GM21367 (cell line): ENCODE results near the gene HYCC1.
A peak's percentile ranks its signal among the peaks of the same experiment; 100 is the strongest.

Experiments used
- ATAC-seq: cut with Tn5 transposase; IDR thresholded peaks from one replicate; pipeline ENCODE4 v1.9.1; 2021; ENCODE audit not compliant: unreplicated experiment

HYCC1 gene

DNA sequence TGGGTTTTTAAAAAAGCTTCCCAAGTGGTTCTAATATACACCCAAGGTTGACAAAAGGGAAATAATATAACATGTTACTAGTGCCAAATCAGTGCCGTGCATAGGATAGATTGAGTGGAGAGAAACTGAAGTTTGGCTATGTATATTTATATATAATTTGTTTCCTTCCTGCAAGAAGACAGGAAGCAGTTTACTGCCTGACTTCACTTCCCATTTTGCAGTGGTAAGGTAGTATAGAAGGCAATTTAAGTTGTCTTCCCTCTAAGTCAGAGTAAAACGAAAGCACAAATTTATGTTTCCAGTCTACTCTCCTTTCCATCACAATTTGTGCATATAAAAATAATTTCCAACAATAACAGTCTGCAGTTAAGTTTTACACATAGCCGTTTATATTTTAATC lies 3.4 kb upstream of the HYCC1 start:
- no peak for ATAC-seq

DNA sequence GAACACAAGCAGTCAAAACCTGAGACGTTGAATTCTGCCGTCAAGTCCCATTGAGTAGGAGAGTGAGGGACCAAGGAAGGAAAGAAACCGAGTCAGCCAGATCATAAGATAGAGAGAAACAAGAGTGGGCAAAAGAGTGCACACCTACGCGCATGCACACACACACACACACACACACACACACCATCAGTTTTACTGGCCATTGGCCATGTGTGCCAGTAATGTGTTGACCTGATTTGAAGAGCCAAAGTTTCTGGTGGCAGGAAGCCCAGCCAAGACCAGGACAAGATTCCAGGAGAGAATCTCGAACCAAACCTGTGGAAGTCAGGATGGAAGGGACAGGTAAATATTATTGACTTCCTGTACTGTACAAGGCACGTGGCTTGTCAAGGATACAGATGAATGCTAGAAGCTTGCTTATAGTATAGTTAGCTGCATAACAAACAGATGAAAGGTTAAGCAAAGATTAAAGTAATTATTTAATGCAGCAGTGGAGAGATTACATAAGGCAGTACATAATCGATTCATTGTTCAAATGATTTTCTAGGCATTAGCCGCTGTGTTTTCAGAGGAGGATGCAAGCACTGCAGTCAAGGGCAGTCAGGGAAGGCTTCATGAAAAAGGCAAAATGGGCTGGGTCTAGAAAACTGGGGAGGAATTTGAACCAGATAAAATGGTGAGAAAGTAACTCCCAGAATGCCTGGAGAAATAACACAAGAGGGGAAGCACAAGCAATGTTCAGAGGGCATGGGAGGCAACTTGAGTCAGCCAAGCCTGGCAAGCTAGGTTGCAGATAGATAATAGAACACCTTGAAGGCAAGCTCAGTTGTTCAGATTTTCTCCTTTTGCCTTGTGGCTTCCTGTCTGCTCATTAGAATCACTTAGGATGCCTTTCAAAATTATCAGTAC lies 2.7 kb upstream of the HYCC1 start:
- no peak for ATAC-seq

DNA sequence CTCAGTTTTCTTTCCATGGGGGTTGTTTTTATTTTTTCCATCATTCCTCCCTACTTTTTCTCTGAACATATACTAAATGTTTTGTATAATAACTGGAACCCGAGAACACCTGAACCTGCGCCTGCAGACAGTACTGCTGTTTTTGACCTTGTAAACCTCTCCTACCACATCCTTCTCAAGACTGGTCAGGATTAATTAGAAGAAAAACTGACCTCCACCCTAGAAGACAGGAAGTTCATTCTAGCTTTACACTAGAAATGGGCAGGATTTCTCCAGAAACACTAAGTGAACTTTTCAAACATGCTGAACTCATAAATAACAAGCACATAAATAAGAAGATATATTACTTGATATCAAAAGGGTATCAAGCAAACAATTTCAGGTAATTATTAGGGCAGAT lies 751 bp upstream of the HYCC1 start:
- ATAC-seq: no peak

DNA sequence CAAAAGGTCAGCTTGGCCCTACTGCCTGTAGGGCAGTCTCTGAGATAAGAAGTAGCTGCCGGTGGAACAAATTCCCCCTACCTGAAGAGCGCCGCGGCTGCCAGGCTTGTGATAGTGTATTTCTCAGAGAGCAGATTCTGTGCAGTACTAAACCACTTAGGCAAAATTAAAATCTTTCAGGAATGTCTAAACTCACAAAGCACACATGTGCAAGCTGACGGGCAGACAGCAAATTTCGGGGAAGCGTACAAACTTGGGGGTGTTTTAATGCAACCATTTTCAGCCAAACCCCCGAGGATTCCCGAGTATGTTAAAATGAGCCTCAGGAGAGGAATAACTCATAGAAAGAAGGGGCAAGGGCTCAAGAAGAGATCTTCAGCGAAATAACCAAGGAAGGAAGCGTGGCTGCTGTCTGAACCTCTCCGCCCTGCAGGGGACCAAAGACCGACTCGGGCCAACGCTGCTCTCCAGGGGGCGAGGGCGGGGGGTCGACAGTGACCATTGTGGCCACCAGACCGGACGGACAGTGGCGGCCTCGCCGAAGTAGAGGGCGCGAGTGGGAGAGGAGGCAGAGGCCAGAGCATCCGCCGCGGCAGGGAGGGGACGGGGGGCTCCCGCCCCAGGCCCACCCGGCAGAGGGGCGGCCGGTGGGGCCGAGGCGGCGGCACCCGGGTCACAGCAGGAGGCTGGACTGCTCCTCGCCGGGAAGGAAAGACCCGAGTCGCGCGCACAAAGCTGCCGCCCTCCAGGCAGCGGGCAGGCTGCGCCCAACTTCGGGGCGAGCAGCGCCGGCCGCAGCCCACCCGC lies 819 bp downstream of the HYCC1 start:
- ATAC-seq: peak; percentile 3

DNA sequence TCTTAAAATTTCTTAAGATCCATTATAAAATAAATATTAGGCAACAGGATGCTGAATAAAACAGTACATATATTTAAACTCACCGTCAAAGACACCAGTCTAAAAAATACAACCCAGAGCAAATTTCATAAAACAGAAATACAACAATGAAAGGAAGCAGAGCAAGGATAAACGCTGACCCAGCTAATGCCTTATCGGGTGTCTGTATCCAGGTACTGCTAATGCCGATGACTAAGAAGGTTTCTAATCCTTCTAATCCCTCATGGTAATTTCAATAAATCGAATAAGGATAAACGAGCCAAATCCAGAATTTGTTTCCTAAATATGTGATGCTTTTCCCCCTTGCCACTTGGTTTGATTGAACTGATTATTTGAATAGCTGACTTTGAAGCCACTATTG lies 1.7 kb downstream of the HYCC1 start:
- ATAC-seq: no peak

DNA sequence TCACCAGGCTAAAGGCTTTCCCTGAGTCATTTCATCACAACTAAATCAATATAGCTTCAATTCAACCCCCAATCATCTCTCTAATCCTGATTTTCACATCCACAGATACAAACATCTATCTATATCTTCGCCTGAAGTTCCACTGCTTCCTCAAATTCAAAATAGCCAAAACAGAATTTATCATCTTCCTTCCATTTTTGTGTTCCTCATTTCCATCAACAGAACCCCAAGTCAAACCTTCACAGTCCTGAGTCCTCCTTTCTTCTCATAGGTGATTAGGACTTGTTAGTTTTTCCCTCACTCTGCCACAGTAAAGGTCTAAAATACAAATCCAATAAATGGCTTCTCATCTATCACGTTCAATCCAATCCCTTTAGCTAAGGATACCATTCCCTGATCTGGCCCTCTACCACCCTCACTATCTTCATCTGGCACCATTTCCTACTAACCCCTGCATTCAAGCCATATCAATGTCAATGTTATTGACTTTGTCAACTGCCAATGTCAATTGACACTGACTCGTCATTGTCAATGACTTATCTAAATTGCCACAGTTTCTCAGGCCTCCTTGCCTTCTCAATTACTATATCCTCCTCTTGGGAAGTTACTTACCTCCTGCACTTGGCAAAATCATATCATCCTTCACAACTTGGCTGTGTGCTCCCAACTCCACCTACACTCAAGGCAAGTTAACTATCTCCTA lies 2.6 kb downstream of the HYCC1 start:
- no peak for ATAC-seq

DNA sequence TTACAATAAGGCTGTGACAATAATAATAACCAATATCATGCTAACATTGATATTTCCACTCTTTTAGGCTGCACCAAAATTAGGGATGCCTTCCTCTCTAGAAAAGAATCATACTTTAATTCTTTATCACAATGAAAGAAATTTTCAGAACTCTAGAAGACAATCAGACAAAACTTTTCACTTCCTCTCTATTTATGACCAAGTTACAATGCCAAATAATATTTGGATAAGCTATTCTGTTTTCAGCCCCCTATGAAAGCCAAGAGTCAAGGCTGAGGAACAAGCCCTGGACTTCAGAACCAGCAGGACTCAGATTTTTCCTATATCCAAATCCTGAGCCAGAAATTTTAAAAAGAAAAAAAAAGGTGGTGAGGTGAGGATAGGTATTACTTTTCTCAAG lies 4.6 kb downstream of the HYCC1 start:
- ATAC-seq: no peak

DNA sequence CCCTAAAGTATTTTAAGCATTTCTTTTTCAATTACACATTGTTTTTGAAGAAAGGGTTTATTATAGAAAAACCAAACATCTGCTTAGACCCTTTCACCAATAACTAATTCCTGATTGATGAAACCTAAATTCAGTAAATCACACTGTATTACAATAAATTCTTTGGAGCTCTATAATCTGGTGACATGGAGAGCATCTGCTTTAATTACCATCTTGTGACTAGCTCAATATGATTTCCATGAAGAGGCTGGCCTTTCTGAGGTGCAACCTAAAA lies 9.7 kb downstream of the HYCC1 start:
- ATAC-seq: no peak

DNA sequence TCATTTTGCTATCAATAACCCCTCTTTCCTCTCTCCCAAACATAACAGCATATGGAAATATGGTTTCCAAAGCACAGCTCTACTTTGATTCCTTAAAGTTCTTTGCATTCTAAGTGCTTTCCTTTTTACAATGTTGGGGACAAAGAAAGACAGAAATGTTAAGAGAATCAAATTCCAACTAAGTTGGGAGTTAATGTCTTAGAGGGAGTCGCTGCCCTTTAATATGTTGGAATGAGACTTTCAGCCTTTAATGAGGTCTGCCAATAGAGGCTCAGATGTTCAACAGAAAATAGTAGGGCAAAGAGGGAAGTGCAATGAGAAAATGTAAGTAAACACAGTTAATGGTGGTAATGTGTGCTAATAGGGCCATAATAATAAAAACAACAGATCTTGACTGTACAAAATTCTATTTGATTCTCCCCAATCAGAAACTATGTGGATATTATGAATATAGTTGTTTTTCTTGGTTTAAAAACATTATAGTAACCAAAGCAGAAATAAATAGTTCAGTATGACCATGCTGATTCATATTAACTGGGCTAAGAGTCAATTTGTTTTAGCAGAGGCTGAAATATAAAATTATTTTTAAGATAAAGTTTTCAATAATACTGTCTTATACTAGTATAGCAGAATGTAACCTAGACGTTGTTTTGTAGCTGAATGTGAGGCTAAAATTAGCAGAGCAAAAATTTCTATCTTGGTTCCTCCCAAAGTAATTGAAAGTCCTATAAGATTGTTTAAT lies 10.3 kb downstream of the HYCC1 start:
- no peak for ATAC-seq

DNA sequence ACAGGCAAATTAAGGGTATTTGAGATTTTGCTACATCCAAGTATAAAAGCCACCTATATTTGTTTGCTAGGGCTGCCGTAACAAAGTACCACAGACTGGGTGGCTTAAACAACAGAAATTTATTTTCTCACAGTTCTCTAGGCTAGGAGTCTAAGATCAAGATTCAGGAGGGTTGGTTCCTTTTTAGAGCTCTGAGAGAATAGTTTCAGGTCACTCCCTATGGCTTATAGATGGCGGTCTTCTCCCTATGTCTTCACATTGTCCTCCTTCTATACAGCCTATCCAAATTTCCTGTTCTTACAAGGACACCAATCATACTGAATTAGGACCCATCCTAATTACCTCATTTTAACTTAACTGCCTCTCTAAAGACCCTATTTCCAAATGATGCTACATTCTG lies 11.2 kb downstream of the HYCC1 start:
- ATAC-seq: no peak

DNA sequence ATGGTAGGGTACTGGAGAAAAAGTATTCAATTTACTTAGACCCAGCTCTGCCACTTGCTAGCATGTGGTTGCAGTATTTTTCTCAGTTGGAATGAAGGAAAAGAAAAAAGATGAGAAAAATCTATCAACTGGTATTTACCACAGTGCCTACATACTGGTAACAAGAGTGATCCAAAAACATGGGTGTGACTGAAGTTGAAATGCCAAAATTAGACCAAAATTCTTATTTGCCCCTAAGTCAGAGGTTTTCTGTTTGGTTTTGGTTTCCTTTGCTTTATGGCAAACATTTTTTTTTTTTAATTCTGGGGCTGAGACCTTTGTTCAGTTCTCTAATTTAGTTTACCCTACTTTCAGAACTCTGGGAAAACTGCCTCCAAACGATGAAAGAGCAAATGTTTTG lies 12.3 kb downstream of the HYCC1 start:
- no peak for ATAC-seq

DNA sequence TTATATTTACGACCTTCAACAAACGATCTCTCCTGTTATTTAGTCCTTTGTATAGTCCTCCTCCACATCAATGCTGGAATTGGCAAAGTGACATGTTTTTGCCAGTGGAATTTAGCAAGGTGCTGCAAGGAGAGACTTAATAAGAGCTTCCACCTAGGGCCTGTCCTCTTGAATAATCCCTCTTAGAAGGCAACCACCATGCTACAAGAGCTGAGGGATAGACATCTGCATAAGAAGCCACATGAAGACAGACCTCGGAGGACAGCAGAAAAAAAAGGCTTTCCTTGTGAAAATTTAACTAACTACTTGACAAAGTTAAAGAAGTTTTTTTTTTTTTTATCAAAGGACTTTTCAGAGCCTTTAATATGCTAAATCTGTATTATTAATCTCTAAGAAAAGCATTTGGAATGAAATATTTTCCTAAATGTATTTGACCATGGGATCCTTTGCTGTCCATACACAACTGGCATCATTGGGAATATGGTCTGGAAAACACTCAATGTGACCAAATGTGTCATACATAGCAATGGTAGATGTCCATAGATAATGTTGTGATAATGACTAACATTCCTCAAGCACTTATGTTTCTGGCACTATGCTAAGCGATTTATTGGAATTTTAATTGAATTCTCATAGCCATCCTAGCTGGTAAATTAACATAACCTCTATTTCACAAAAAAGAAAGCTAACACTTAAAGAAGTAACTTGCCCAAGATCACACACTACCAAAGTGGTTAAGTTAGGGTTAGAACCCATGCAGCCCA lies 13.2 kb downstream of the HYCC1 start:
- no peak for ATAC-seq

DNA sequence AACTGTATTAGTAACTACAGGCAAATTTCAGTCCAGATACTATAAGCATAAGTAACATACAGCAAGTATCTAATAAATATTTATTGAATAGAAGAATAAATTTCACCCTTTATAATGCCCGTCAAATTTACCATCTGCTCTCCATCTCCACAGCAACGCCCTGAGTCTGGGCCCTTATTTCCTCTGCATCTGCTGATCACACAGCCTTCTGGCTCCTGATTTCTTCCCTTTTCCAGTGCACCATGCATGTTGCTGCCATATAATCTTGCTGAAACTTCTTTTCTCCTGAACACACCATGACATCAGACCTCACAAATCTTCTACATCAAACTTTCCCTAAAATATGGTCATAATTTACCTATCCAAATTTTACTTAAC lies 15.4 kb downstream of the HYCC1 start:
- no peak for ATAC-seq

DNA sequence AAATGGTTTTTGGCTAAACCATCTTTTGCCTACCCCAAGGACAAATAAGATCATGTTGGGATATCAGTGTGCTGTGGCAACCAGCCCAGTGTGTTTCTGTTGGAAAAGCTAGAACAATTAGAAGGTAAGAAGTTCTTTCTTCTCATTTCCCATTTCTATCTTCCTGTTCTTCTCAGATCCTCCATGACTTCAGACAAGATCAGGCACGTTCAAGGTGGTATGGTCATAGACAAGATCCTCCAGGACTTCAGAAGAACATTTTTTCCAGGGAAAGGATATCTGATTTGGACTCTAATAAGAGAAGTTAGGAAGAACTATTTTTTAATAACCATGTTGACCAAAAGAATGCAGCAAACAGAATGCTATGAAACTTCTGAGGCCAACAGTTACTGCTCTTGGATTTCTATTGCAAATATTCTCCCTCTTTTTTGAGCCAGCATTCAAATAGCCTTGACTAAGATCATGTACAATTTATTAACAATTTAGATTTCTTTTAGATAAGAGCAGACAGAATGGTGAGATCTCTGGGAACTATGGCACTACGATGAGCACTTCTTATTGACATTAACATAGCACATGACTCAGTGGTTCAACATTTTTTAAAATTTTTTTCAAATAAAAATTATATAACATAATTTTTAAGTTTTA lies 15.9 kb downstream of the HYCC1 start:
- ATAC-seq: no peak

DNA sequence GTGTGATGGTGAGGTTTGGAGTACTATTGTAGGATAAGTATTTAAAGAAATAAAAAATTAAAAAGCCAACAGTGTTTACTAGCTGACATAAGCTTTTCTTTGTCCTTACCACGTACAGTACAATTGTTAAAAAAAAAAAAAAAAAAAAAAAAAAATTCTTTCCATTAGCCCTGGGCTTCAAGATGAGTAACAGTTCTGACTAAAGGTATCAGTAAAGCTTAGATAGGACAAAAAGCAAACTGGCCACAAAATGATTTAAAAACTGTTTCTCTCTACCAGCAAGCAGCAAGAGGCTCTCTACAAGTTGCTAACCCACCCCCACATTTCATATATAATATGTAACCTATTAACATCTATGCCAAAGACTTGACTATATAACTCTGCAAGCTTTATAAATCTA lies 17.5 kb downstream of the HYCC1 start:
- ATAC-seq: no peak

DNA sequence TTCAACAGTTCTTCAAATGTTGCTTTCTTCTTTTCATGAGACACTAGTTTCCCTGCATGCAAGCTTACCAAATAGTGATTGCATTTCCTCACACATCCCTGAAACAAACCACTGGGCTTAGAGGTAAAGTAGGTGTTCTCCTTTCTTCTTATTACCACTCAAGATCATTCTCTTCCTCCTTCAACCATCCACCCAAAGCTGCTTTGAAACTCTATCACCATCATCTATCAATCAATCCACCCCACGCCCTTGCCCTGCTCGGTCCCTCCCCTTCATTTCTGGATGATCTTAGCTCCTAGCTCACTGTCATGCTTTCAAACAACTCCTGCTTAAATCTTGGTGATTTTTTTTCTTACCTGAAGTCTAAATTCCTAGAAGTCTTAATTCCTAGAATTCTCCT lies 18.9 kb downstream of the HYCC1 start:
- ATAC-seq: no peak

DNA sequence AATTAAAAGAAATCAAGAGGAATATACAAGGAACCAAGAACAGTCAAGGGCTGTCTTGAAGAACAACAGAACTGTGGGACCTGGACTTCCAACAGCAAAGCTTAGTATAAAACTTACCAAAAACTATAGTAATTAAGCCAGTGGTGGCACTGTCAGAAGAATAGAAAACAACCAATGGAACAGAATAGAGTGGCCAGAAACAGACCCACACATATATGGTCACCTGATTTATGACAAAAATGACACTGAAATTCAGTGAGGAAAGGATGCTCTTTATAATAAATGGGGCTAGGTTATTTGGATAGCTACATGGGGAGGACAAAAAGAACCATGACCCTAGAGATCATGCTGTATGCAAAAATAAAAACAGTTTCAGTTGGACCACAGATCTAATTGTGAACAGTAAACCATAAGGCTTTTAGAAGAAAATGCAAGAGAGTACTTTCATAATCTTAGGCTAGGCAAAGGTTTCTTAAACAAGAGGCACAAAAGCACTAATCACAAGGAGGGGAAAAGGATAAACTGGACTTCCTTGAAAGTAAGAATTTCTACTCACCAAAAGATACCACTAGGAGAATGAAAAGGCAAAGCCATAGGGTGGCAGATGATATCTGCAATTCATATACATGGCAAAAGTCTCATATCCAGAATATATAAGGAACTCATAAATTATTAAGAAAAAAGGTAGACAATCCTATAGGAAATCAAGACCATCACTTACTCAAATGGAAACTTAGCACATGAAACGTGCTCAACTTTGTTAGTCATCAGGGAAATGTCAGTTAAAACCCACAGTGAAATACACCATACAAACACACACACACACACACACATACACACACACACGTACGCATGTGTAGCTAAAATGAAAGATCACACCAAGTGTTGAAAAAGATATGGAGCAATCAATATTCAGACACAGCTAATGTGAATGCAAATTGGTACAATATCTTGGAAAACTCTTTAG lies 20.8 kb downstream of the HYCC1 start:
- peak; percentile 82 for ATAC-seq

DNA sequence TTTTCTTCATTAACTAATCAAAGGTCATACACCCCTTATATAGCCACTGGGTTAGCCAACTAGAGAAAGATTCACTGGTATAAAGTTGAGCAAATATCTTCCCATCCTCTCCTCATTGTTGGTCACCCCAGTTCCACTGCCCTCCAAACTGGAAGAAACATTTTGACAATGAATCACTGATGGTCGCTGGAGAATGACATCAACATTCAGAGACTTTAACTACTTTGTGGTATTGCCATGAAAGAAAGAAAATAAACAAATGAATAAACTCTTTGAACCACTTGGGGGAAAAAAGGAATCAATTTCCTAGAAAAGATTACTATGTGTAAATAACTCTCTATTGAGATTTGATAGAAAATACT lies 23.4 kb downstream of the HYCC1 start:
- ATAC-seq: no peak
